Fibroblast of lung (primary cell): ENCODE measurements around the gene PLPP7. TPM values are rescaled to one million over a fixed set of nuclear protein-coding genes. Genes with fewer than 3 reads are reported as not detected.

Experiments
- DNase-seq, 2 donors: peaks; one replicate each; pipeline versions ENCODE4 v3.0.0 to v3.0.0-alpha.2; 2010; ENCODE audit warnings: low read depth in 2 of 2
- H2AFZ ChIP-seq: 2 replicates; pipeline ENCODE4 v1.5.1; 2012; ENCODE audit warnings: low read length, control low read depth, inconsistent platforms
- H3K27ac ChIP-seq: 2 replicates; pipeline ENCODE4 v1.5.1; 2011; ENCODE audit warnings: low read length, control low read depth; ENCODE audit not compliant: insufficient read depth
- H3K27me3 ChIP-seq: 2 replicates; pipeline ENCODE4 v1.5.1; 2011; ENCODE audit warnings: mild to moderate bottlenecking, low read length; ENCODE audit not compliant: control insufficient read depth, insufficient read depth
- H3K36me3 ChIP-seq: 2 replicates; pipeline ENCODE4 v1.5.1; 2011; ENCODE audit warnings: low read length; ENCODE audit not compliant: control insufficient read depth, insufficient read depth
- H3K4me1 ChIP-seq: 2 replicates; pipeline ENCODE4 v1.5.1; 2011; ENCODE audit warnings: low read length; ENCODE audit not compliant: control insufficient read depth, insufficient read depth; ENCODE audit errors: extremely low read depth
- H3K4me2 ChIP-seq: 2 replicates; pipeline ENCODE4 v1.5.1; 2011; ENCODE audit warnings: low read length, control low read depth; ENCODE audit not compliant: insufficient read depth; ENCODE audit errors: extremely low read depth
- H3K4me3 ChIP-seq, 4 experiments: fragments of 200-600 bp in 1 of 4; sonication (generic) in 1 of 4; replicated peaks in 1 of 4; 2 replicates each; pipeline ENCODE4 v1.5.1; 2011 to 2016; ENCODE audit warnings: low read length in 4 of 4, low read depth in 3 of 4, mild to moderate bottlenecking in 3 of 4, control low read depth in 2 of 4, inconsistent platforms in 1 of 4, mixed read lengths in 1 of 4; ENCODE audit not compliant: insufficient read depth in 1 of 4; ENCODE audit errors: control extremely low read depth in 1 of 4
- H3K79me2 ChIP-seq: 2 replicates; pipeline ENCODE4 v1.5.1; 2012; ENCODE audit warnings: mild to moderate bottlenecking, low read length, inconsistent platforms; ENCODE audit not compliant: control insufficient read depth, insufficient read depth
- H3K9ac ChIP-seq: 2 replicates; pipeline ENCODE4 v1.5.1; 2011; ENCODE audit warnings: mild to moderate bottlenecking, low read length, control low read depth; ENCODE audit not compliant: insufficient read depth
- H3K9me3 ChIP-seq: 2 replicates; pipeline ENCODE4 v1.5.1; 2012; ENCODE audit warnings: low read depth, low read length; ENCODE audit not compliant: control insufficient read depth, insufficient read depth
- H4K20me1 ChIP-seq: 2 replicates; pipeline ENCODE4 v1.5.1; 2011; ENCODE audit warnings: low read length; ENCODE audit not compliant: control insufficient read depth, insufficient read depth; ENCODE audit errors: extremely low read depth
- CTCF ChIP-seq, 2 donors: IDR thresholded peaks in 1 of 2; conservative IDR thresholded peaks in 1 of 2; 1 replicate in 1 of 2; 2 replicates in 1 of 2; pipeline ENCODE4 v1.5.1; 2011 to 2012; ENCODE audit warnings: low read length in 2 of 2, control low read depth in 1 of 2, inconsistent platforms in 1 of 2, low read depth in 1 of 2, mild to moderate bottlenecking in 1 of 2
- EZH2 ChIP-seq: IDR thresholded peaks from 2 replicates; pipeline ENCODE4 v1.5.1; 2012; ENCODE audit warnings: low read length, control low read depth, mild to moderate bottlenecking; ENCODE audit errors: missing control alignments
- polyA plus RNA-seq, 2 donors: library from polyadenylated mRNA; depleted of rRNA in 1 of 2; stranded (reverse) in 1 of 2; unstranded in 1 of 2; fragments of >200 nt; gene quantifications; 2 replicates each; pipeline ENCODE4 v1.2.1, GENCODE V29; 2011 to 2012; ENCODE audit warnings: missing spikeins in 1 of 2
- total RNA-seq: library from RNA; depleted of rRNA; stranded (reverse); fragments of >200 nt; gene quantifications from 2 replicates; pipeline ENCODE4 v1.2.1, GENCODE V29; 2014

The PLPP7 gene
- total and polyA plus RNA-seq, 2 donors (not counting 1 experiment from before 2014, with no cell fraction given), result 3.0 to 9.4 TPM

- no peak overlapping the region for H3K4me2 ChIP-seq
- no peak overlapping the region for H3K27ac ChIP-seq
- no peak overlapping the region for H3K9ac ChIP-seq
- H3K4me1 ChIP-seq, result no peaks in the 10 kb centered on the region
- H3K4me3 ChIP-seq, result no peak overlapping the region
- no peaks in the 10 kb centered on the region for H3K27me3 ChIP-seq
- no peaks in the 10 kb centered on the region for H3K9me3 ChIP-seq
- no peaks in the 10 kb centered on the region for H3K36me3 ChIP-seq
- H4K20me1 ChIP-seq, result no peaks in the 10 kb centered on the region
- H2AFZ ChIP-seq, result no peak overlapping the region
- TF ChIP-seq EZH2 (no peak), CTCF (conservative IDR thresholded peaks at IDR 0.05 in 1 of 2, IDR thresholded peaks at IDR 0.05 in 1 of 2; ENCODE audit: low read depth in 1 of 2, low read length in 2 of 2) (no peak)
- DNase-seq, result no peak
- H3K79me2 ChIP-seq, result no peaks in the 10 kb centered on the region
Measured at GRCh38 chr9:131310833-131311554, 21.5 kb downstream of the PLPP7 start.

GRCh38 chr9:131312246-131312645 lies 22.7 kb downstream of the PLPP7 start:
- Histone ChIP-seq H3K36me3 (no peaks in the 10 kb centered on the region), H3K4me3 (no peak overlapping the region), H3K27ac (no peak overlapping the region), H2AFZ (no peak overlapping the region), H3K9ac (no peak overlapping the region), H3K27me3 (no peaks in the 10 kb centered on the region), H4K20me1 (no peaks in the 10 kb centered on the region), H3K9me3 (no peaks in the 10 kb centered on the region), H3K4me1 (no peaks in the 10 kb centered on the region), H3K4me2 (no peak overlapping the region), H3K79me2 (no peaks in the 10 kb centered on the region)
- no peak for DNase-seq
- TF ChIP-seq EZH2 (no peak), CTCF (conservative IDR thresholded peaks at IDR 0.05 in 1 of 2, IDR thresholded peaks at IDR 0.05 in 1 of 2; ENCODE audit: low read depth in 1 of 2, low read length in 2 of 2) (no peak)

- no peak for DNase-seq
- no peak overlapping the region for H3K4me2 ChIP-seq
- no peaks in the 10 kb centered on the region for H3K4me1 ChIP-seq
- no peak overlapping the region for H3K9ac ChIP-seq
- no peaks in the 10 kb centered on the region for H4K20me1 ChIP-seq
- no peaks in the 10 kb centered on the region for H3K36me3 ChIP-seq
- TF ChIP-seq EZH2 (no peak), CTCF (conservative IDR thresholded peaks at IDR 0.05 in 1 of 2, IDR thresholded peaks at IDR 0.05 in 1 of 2; ENCODE audit: low read depth in 1 of 2, low read length in 2 of 2) (no peak)
- no peak overlapping the region for H3K27ac ChIP-seq
- H2AFZ ChIP-seq, result no peak overlapping the region
- no peaks in the 10 kb centered on the region for H3K27me3 ChIP-seq
- H3K79me2 ChIP-seq, result no peaks in the 10 kb centered on the region
- H3K9me3 ChIP-seq, result no peaks in the 10 kb centered on the region
- H3K4me3 ChIP-seq, result no peak overlapping the region
Measured at GRCh38 chr9:131312822-131313770, 23.6 kb downstream of the PLPP7 start.
